Activated CD4-positive, alpha-beta T cell treated with anti-CD3 and anti-CD28 coated beads, Interleukin-2, amount 10 ng/mL, durations not matched to agents 7 days and 5 days (primary cell): ENCODE results near the gene CREB5. TPM values are rescaled to one million over a fixed set of nuclear protein-coding genes. Genes with fewer than 3 reads are reported as not detected.
"Not testable (repeated sequence)": the region's sequence is repeated elsewhere in the genome, so short reads cannot be mapped to it uniquely, and the experiment has no call there.

ENCODE experiments used
- CTCF ChIA-PET: fragments of 350-600 bp; sonication (Branson Sonifier 250); formaldehyde crosslinking; loops from one replicate; lab custom pipeline; 2021; ENCODE audit warnings: antibody characterized with exemption; lab: Charles Lee
- POLR2A ChIA-PET: fragments of 350-600 bp; sonication (Branson Sonifier 250); formaldehyde crosslinking; loops from one replicate; lab custom pipeline; 2021; ENCODE audit warnings: antibody characterized with exemption; lab: Charles Lee
- DNase-seq: peaks from one replicate; pipeline ENCODE4 v3.0.0-alpha.2; 2020
- H3K27ac Mint-ChIP-seq: one replicate; pipeline ENCODE4 v1.8.0; 2021; ENCODE audit warnings: mild to moderate bottlenecking, moderate library complexity, mixed read lengths
- H3K27me3 Mint-ChIP-seq: one replicate; pipeline ENCODE4 v1.8.0; 2021; ENCODE audit warnings: mixed read lengths
- H3K36me3 Mint-ChIP-seq: one replicate; pipeline ENCODE4 v1.8.0; 2021; ENCODE audit warnings: low read depth, mixed read lengths
- H3K4me1 Mint-ChIP-seq: one replicate; pipeline ENCODE4 v1.8.0; 2021; ENCODE audit warnings: mixed read lengths
- H3K4me3 Mint-ChIP-seq: one replicate; pipeline ENCODE4 v1.8.0; 2021; ENCODE audit warnings: mild to moderate bottlenecking, moderate library complexity, mixed read lengths
- H3K9me3 Mint-ChIP-seq: one replicate; pipeline ENCODE4 v1.8.0; 2021; ENCODE audit warnings: mixed read lengths
- total RNA-seq, 2 experiments: library from RNA; stranded (reverse); gene quantifications; one replicate each; pipeline ENCODE4 v1.2.3, GENCODE V29; 2021

CREB5 gene
- total RNA-seq, 2 experiments from 2014 or later = not detected

DNA sequence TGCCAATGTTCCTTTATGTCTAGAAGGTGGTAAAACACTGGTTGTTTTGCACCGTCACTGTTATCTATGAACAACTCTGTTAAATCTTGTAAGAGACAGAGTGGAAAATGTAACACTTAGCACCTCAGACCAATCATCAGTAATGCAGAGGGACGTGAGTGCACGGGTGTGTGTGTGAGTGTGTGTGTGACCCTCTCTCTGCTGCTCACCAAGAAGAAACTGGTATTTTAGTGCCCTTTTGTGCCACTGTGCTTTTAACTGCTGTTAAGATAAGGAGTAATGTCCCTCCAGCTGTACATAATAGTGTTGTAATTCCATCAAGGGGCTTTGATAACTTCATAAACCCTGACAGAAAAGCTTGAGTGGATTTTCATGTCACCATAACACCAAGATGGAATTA is 130.1 kb downstream of the CREB5 start:
- CTCF ChIA-PET = no interaction called here
- H3K4me3 Mint-ChIP-seq = no peak overlapping the region
- H3K4me1 Mint-ChIP-seq = no peaks in the 10 kb centered on the region
- H3K27ac Mint-ChIP-seq = no peak overlapping the region
- H3K27me3 Mint-ChIP-seq = peaks cover 16% of the 10 kb centered on the region
- POLR2A ChIA-PET = no interaction called here
- peaks cover 5% of the 10 kb centered on the region for H3K9me3 Mint-ChIP-seq
- no peak for DNase-seq
- H3K36me3 Mint-ChIP-seq = no peaks in the 10 kb centered on the region

DNA sequence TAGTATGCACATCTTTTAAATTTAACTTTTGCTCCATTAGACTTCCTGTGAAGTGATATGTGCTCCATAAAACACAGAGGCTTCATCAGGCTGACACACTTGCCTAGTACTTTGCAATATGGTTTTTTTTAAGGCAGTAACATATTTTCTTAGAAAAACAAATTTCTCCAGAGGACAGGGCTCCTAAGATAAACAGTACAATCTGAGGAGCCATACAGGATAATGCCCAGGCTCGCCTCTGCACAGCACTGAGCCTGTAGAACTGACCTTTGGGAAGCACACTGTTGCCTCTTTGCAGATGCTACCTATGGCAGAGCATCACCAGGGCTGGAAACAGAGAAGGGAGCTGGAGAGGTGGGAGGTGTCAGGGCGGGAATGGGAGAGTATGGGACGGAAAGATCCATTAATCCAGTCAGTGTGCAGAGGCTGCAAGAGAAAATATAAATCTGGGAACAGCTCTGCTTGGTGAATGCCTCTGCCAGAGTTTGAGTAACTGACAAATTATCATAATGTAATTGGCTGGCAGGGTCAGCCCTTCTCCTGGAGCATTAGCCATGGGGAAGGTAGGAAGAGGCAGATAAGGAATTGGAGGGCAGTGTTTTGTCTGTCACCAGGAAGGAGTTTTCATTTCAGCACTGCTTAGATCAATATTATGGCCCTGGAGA is 132.3 kb downstream of the CREB5 start:
- Mint-ChIP-seq H3K4me1 (no peaks in the 10 kb centered on the region), H3K36me3 (no peaks in the 10 kb centered on the region), H3K4me3 (no peak overlapping the region), H3K27me3 (peaks cover 15% of the 10 kb centered on the region), H3K27ac (no peak overlapping the region), H3K9me3 (peaks cover 5% of the 10 kb centered on the region)
- CTCF ChIA-PET = no interaction called here
- DNase-seq = no peak
- POLR2A ChIA-PET = no interaction called here

DNA sequence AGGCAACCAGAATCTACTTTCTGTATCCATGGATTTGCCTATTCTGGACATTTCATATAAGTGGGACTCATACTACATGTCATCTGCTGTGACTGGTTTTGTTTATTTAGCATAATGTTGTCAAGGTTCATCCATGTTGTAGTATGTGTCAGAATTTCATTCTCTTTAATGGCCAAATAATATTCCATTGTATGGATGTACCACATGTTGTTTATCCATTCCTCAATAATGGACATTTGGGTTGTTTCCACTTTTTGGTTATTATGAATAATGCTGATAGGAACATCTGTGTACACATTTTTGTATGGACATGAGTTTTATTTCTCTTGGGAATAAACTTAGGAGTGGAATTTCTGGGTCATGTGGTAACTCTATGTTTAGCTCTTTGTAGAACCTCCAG is 133.7 kb downstream of the CREB5 start:
- Mint-ChIP-seq H3K27ac (no peak overlapping the region), H3K27me3 (peaks cover 18% of the 10 kb centered on the region), H3K36me3 (no peaks in the 10 kb centered on the region), H3K4me1 (no peaks in the 10 kb centered on the region), H3K4me3 (no peak overlapping the region), H3K9me3 (peaks cover 5% of the 10 kb centered on the region)
- CTCF ChIA-PET = no interaction called here
- no peak for DNase-seq
- POLR2A ChIA-PET = no interaction called here

DNA sequence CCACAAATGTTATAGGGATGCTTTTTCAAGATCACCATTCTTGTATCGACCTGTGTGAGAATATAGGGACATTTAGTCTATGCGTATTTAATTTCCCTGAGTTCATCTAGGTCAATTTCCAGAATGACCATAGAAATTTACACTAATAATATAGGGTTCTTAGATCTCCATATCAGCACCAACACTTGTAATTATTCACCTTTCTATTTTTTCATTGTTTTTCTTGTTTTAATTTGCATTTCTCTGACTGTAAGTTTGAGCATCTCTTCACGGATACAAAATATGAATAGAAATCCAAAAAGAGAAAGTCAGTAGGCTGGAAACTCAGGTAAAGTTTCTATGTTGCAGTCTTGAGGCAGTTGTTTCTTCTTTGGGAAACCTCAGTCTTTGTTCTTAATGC is 134.8 kb downstream of the CREB5 start:
- Mint-ChIP-seq H3K4me3 (no peak overlapping the region), H3K27ac (no peak overlapping the region), H3K36me3 (no peaks in the 10 kb centered on the region), H3K9me3 (peaks cover 5% of the 10 kb centered on the region), H3K4me1 (no peaks in the 10 kb centered on the region), H3K27me3 (peaks cover 20% of the 10 kb centered on the region)
- POLR2A ChIA-PET = no interaction called here
- CTCF ChIA-PET = no interaction called here
- no peak for DNase-seq

DNA sequence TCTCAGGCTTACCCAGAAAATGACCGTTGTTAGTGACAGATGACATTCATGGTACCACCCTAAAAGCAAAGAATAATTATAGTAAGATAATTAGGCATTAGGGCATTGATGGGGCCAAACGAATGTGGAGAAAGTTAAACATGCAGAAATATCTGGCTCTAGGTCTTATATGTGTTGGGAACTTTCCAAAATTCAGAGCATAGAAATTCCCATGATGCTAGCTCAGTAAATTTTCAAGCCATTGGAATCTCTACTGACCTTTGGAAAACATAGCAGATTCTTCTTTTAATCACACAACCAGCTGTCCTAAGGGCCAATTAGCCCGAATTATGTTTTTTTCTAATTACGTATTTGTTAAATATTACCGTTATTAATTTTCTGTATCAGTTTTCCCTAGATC is 136.1 kb downstream of the CREB5 start:
- H3K9me3 Mint-ChIP-seq = peaks cover 5% of the 10 kb centered on the region
- no peak for DNase-seq
- CTCF ChIA-PET = interaction anchor here (1.2 kb wide), 1 partner anchor 9 kb away, joined by 4 read pairs; no protein-coding TSS in a partner anchor

DNA sequence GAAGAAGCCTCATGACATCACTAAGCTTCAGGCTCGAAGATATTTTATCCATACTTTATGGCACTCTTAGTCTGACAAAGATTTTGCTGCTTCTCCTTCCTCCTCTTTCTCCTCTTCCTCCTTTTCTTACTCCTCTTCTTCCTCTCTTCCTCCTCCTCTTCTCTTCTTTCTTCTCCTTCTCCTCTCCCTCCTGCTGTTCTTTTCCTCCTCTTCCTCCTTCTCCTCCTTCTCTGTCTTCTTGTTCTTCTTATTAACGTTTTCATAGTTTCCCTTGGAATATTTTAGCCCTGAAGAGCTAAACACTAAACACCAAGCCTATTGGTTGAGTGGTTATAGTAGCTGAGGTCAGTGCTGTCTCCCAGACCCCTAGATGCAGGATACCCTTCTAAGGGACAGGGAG is 137.7 kb downstream of the CREB5 start:
- Mint-ChIP-seq H3K27me3 (peaks cover 13% of the 10 kb centered on the region), H3K27ac (no peak overlapping the region), H3K36me3 (no peaks in the 10 kb centered on the region), H3K4me3 (no peak overlapping the region), H3K4me1 (no peaks in the 10 kb centered on the region), H3K9me3 (peaks cover 5% of the 10 kb centered on the region)
- POLR2A ChIA-PET = no interaction called here
- DNase-seq = no peak
- CTCF ChIA-PET = no interaction called here

More for the DNA sequence above, 136.1 kb downstream of the CREB5 start:
- no peaks in the 10 kb centered on the region for H3K36me3 Mint-ChIP-seq
- POLR2A ChIA-PET = no interaction called here
- no peaks in the 10 kb centered on the region for H3K4me1 Mint-ChIP-seq
- peaks cover 16% of the 10 kb centered on the region for H3K27me3 Mint-ChIP-seq
- no peak overlapping the region for H3K4me3 Mint-ChIP-seq
- no peak overlapping the region for H3K27ac Mint-ChIP-seq

DNA sequence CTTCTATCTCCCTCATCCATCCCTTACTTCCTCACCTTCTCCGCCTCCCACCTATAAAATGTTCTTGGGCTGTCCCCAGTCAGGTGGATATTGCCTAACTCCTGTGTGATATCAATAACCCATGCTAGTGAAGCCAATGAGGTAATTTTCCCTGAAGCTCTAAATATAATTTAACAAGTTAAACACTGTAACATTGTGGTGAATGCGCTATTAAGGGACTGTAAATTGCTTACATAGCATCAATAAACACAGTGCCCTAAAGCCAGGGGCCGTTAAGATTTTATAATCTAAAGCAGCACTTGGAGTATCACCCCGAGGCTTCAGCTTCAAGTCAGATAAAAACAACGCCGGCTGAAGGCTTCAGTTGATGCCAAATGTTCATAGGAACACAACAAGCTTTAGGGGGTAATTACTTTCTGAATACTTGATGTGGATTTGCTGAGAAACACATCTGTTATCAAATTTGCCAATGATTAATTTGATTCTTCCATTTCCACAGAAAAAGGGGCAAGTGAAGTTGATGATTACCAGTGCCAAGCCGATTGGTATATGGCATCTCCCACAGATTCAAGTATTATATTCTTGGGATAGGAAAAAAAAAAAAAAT is 138.4 kb downstream of the CREB5 start:
- no peak for DNase-seq
- Mint-ChIP-seq H3K4me3 (no peak overlapping the region), H3K27ac (no peak overlapping the region), H3K36me3 (no peaks in the 10 kb centered on the region), H3K4me1 (no peaks in the 10 kb centered on the region), H3K9me3 (peaks cover 5% of the 10 kb centered on the region), H3K27me3 (peaks cover 13% of the 10 kb centered on the region)
- ChIA-PET POLR2A (no interaction called here), CTCF (no interaction called here)

DNA sequence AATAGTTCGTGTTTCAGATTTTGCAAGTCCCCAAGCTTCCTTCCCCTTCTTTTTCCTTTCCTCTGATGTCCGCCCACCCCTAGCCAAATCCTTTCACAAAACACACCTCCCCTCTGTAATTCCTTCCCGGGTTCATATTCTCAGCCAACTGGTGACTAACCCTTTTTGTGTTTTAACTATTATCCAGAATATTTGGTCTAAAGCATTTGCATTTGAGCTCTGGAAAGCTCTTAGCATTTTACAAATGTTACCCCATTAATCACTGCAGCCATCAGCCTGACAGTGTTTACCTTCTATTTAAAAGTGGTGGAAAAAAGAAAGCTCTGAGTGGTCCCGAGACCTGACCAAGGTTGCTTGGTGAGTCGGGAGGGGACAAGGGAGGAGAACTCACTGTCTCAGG is 139.0 kb downstream of the CREB5 start:
- H3K4me1 Mint-ChIP-seq = no peaks in the 10 kb centered on the region

DNA sequence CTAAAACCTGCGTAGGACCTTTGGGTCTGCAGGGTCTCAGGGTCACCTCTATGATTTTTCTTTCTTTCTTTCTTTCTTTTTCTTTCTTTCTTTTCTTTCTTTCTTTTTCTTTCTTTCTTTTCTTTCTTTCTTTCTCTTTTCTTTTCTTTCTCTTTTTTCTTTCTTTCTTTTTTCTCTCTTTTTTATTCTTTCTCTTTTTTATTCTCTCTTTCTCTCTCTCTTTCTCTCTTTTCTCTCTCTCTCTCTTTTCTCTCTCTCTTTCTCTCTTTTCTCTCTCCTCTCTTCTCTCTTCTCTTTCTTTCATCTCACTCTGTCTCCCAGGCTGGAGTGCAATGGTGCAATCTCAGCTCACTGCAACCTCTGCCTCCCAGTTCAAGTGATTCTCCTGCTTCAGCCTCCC is 139.4 kb downstream of the CREB5 start:
- H3K4me3 Mint-ChIP-seq, H3K36me3 Mint-ChIP-seq, H3K27ac Mint-ChIP-seq, H3K4me1 Mint-ChIP-seq, DNase-seq, POLR2A ChIA-PET, H3K9me3 Mint-ChIP-seq, CTCF ChIA-PET: not testable (repeated sequence)
- H3K27me3 Mint-ChIP-seq = peaks cover 13% of the 10 kb centered on the region

More for the DNA sequence above, 139.0 kb downstream of the CREB5 start:
- DNase-seq = no peak
- peaks cover under 1% of the 10 kb centered on the region for H3K9me3 Mint-ChIP-seq
- H3K27me3 Mint-ChIP-seq = peaks cover 13% of the 10 kb centered on the region
- no peak overlapping the region for H3K27ac Mint-ChIP-seq
- H3K36me3 Mint-ChIP-seq = no peaks in the 10 kb centered on the region
- no peak overlapping the region for H3K4me3 Mint-ChIP-seq
- CTCF ChIA-PET = no interaction called here
- POLR2A ChIA-PET = no interaction called here

DNA sequence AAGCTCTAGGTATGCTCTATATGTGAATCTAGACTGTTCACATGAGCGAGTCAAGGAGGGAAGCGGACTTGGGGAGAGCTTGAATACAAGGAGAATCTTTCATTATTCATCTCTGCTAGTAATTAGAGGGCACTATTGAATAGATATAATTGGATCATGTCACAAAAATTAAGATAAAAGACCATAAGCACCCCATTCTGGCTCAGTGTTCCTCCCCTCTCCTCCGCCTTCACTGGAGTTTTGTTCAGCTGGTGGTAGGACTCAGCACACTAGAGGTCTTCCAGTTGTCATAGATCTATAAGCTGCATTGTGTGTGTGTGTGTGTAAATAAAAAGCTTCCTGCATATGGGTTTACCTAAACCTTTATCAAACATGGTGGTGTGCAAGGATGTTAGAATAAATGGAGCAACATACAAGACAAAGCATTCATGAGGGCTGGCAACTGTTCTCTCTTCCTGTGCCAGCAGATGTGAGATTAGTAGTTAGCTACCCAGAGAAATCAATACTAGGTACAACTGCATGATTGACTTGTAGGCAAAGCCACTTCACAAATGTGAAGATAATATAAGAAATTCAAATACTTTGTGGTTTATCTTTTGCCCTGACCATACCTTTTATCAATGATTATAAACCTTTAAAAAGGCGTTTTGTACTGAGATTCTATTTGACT is 142.6 kb downstream of the CREB5 start:
- no peaks in the 10 kb centered on the region for H3K9me3 Mint-ChIP-seq
- DNase-seq = no peak
- H3K36me3 Mint-ChIP-seq = no peaks in the 10 kb centered on the region
- POLR2A ChIA-PET = no interaction called here
- H3K27ac Mint-ChIP-seq = no peak overlapping the region
- H3K27me3 Mint-ChIP-seq = peaks cover 13% of the 10 kb centered on the region
- CTCF ChIA-PET = no interaction called here
- no peak overlapping the region for H3K4me3 Mint-ChIP-seq
- H3K4me1 Mint-ChIP-seq = no peaks in the 10 kb centered on the region

DNA sequence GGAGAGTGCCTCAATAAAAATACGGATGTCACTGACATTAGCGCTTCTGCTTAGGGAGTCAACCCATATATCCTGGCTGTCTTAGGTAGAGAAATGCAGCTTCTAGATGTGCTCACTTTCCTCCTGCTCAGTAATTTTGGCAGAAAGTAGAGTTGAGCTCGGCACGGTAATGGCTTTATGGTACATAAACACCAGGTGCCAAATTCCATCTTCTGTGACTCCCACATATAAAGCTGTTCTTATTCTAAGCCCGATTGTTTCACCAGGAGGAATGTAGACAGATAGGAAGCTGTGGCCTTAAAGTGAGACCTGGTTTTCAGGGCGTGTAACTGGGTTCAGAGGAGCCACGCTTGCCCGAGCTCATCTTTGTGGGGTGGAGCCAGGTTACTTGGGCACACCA is 143.7 kb downstream of the CREB5 start:
- POLR2A ChIA-PET = no interaction called here
- no peak overlapping the region for H3K27ac Mint-ChIP-seq
- CTCF ChIA-PET = no interaction called here
- H3K4me3 Mint-ChIP-seq = no peak overlapping the region
- H3K4me1 Mint-ChIP-seq = no peaks in the 10 kb centered on the region
- H3K9me3 Mint-ChIP-seq = no peaks in the 10 kb centered on the region
- peaks cover 10% of the 10 kb centered on the region for H3K27me3 Mint-ChIP-seq
- DNase-seq = no peak
- H3K36me3 Mint-ChIP-seq = no peaks in the 10 kb centered on the region

DNA sequence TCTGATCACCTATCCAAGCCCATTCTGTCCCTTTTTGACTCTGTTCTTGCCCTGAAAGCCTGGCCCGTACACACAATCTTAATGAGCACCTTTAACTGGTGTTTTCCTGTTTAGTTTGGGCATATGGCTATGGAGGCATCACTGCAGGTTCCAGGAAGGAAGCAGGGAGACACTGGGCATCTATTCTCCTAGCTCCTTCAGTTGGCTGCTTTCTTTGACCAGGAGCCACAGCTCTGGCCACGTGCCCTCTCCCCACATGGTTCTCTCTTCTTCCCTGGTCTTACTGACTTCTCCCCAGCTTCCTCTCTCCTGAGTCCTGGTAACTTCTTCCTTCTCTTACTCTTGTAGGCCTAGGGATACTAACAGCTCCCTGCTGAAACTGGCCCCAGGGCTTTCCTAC is 144.4 kb downstream of the CREB5 start:
- CTCF ChIA-PET = interaction anchor here (1.5 kb wide), 1 partner anchor 9 kb away, joined by 4 read pairs; no protein-coding TSS in a partner anchor
- Mint-ChIP-seq H3K36me3 (no peaks in the 10 kb centered on the region), H3K4me3 (no peak overlapping the region), H3K9me3 (no peaks in the 10 kb centered on the region), H3K4me1 (no peaks in the 10 kb centered on the region), H3K27ac (no peak overlapping the region), H3K27me3 (peaks cover 10% of the 10 kb centered on the region)
- no peak for DNase-seq
- POLR2A ChIA-PET = no interaction called here

DNA sequence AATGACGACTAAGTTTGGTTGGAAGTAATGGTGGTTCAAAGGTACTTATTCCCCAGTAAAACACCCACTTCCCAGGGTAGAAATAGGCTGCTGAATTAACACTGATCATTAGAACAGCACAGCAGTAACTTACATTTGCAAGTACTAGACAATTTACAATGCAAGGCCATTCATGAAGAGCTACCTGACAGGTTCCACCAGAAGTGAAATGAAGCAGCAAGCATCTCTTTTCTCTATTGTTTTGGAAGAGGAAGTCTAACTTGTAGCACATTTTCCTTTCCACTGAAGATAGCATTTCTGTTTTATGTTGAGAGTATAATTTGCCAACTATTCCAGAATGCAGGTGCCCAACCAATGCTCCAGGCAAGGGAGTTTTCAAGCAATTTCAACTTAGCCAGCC is 145.9 kb downstream of the CREB5 start:
- DNase-seq = no peak
- H3K4me1 Mint-ChIP-seq = no peaks in the 10 kb centered on the region
- no peak overlapping the region for H3K4me3 Mint-ChIP-seq
- POLR2A ChIA-PET = no interaction called here
- H3K27ac Mint-ChIP-seq = no peak overlapping the region
- CTCF ChIA-PET = no interaction called here
- H3K9me3 Mint-ChIP-seq = no peaks in the 10 kb centered on the region
- peaks cover 6% of the 10 kb centered on the region for H3K27me3 Mint-ChIP-seq
- H3K36me3 Mint-ChIP-seq = no peaks in the 10 kb centered on the region
